Body of pancreas (tissue), 4 donors: ENCODE results near the gene ERICH3.

Experiments used
- CTCF ChIP-seq, 7 experiments: fragments of 450-650 bp in 4 of 7; fragments of 200-600 bp in 3 of 7; sonication (generic) in 3 of 7; IDR thresholded peaks; one replicate each; pipeline ENCODE4 v1.5.1; 2016 to 2019; ENCODE audit warnings: antibody characterized with exemption in 7 of 7
- POLR2A ChIP-seq, 3 donors: fragments of 450-650 bp; IDR thresholded peaks; one replicate each; pipeline ENCODE4 v1.6.1; 2016; ENCODE audit warnings: antibody characterized with exemption in 3 of 3, mild to moderate bottlenecking in 2 of 3

DNA sequence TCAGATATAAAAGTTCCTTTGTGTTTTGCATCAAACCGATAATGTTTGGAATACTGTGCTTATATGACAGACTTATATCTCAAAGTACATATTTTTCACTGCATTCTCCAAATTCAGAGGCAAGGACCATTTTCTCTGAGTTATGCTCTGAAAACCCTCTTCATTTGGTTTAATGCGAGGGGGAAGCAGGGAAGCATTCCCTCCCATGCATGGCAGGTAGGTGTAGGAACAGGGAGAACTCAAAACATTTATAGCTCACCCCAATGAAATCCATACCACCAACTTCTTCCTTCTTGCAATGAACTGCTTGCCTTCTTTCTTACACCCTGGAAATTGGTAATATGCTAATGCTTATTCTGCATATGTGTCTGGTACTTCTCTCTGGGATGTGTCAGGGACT, 10.7 kb upstream of the ERICH3 start:
- no peak for TF ChIP-seq CTCF (IDR thresholded peaks at IDR 0.05)
- TF ChIP-seq POLR2A (IDR thresholded peaks at IDR 0.05) = no peak
